ENCODE data around the gene KRTAP23-1. TPM values are rescaled to one million over a fixed set of nuclear protein-coding genes. Genes with fewer than 3 reads are reported as not detected.

The KRTAP23-1 gene
- total RNA-seq (2022), result not detected in 2 replicates
- Bru-seq, nascent RNA, result not detected
- not detected for BruChase-seq, experiment 1, labeled RNA remaining after a 2-hour chase
- BruChase-seq, experiment 2, labeled RNA remaining after a 6-hour chase, result not detected
- long read RNA-seq, result 0 reads

- Histone ChIP-seq H3K36me3 (ENCODE audit: control insufficient read depth, insufficient read depth, low read length) (no peaks in the 10 kb centered on the region), H3K4me1 (no peaks in the 10 kb centered on the region), H3K9me3 (no peaks in the 10 kb centered on the region), H3K4me3 (ENCODE audit: low read depth, low read length) (no peak within 1 kb of the TSS), H3K27me3 (replicated peaks; ENCODE audit: control insufficient read depth, insufficient read depth, low read length) (no peaks in the 10 kb centered on the region)
- no peaks in the 10 kb centered on the region for H3K4me1 Mint-ChIP-seq (ENCODE audit: low read depth, unreplicated experiment)
- TF ChIP-seq CTCF (IDR thresholded peaks at IDR 0.05; ENCODE audit: insufficient read depth in 1 of 2, low read depth in 1 of 2, low read length in 1 of 2, severe bottlenecking in 1 of 2, unreplicated experiment in 1 of 2), result no peak
- CTCF ChIA-PET, result no interaction called here
- H3K36me3 Mint-ChIP-seq (ENCODE audit: insufficient read depth, unreplicated experiment), result no peaks in the 10 kb centered on the region
- no peaks in the 10 kb centered on the region for H3K9me3 Mint-ChIP-seq (ENCODE audit: unreplicated experiment)
- intact Hi-C loops (cut with micrococcal nuclease; ENCODE audit: unreplicated experiment), result no loop called here
- peaks cover 4% of the 10 kb centered on the region for H3K27me3 Mint-ChIP-seq (ENCODE audit: insufficient read depth, unreplicated experiment)
- no TSS peak for BruUV-seq (replicated peaks)
- H3K27ac Mint-ChIP-seq (ENCODE audit: unreplicated experiment), result no peak within 1 kb of the TSS
- POLR2A ChIA-PET, result no interaction called here
- no peak within 1 kb of the TSS for H3K4me3 Mint-ChIP-seq (ENCODE audit: unreplicated experiment)
- no peak for DNase-seq
These were observed at the start of gene KRTAP23-1 for GRCh38 chr21:30348506-30348905. TSS of gene KRTAP23-1 (minus strand) at chr21:30348606. CDS start at chr21:30348606, 0 bp downstream.

GRCh38 chr21:30395731-30396130, 47.3 kb upstream of the KRTAP23-1 start, which contains the start of gene KRTAP13-1:
TSS of gene KRTAP13-1 (plus strand) at chr21:30396031. CDS start at chr21:30396087, 56 bp downstream.
- ChIA-PET CTCF (interaction anchor here (1.0 kb wide), 1 partner anchor 13 kb away, joined by 3 read pairs; no protein-coding TSS in a partner anchor), POLR2A (no interaction called here)
- no peak for TF ChIP-seq CTCF (IDR thresholded peaks at IDR 0.05; ENCODE audit: insufficient read depth in 1 of 2, low read depth in 1 of 2, low read length in 1 of 2, severe bottlenecking in 1 of 2, unreplicated experiment in 1 of 2)
- Mint-ChIP-seq H3K4me1 (ENCODE audit: low read depth, unreplicated experiment) (no peaks in the 10 kb centered on the region), H3K4me3 (ENCODE audit: unreplicated experiment) (no peak within 1 kb of the TSS), H3K36me3 (ENCODE audit: insufficient read depth, unreplicated experiment) (no peaks in the 10 kb centered on the region), H3K9me3 (ENCODE audit: unreplicated experiment) (no peaks in the 10 kb centered on the region), H3K27me3 (ENCODE audit: insufficient read depth, unreplicated experiment) (peaks cover 8% of the 10 kb centered on the region), H3K27ac (ENCODE audit: unreplicated experiment) (no peak within 1 kb of the TSS)
- Histone ChIP-seq H3K27me3 (replicated peaks; ENCODE audit: control insufficient read depth, insufficient read depth, low read length) (no peaks in the 10 kb centered on the region; the same call in 1 of the 2 replicates), H3K9me3 (no peaks in the 10 kb centered on the region), H3K36me3 (ENCODE audit: control insufficient read depth, insufficient read depth, low read length) (no peaks in the 10 kb centered on the region), H3K4me1 (no peaks in the 10 kb centered on the region), H3K4me3 (ENCODE audit: low read depth, low read length) (no peak within 1 kb of the TSS)
- no TSS peak for BruUV-seq (replicated peaks)
- intact Hi-C loops (cut with micrococcal nuclease; ENCODE audit: unreplicated experiment), result no loop called here
- DNase-seq, result no peak

- Mint-ChIP-seq H3K4me3 (ENCODE audit: unreplicated experiment) (no peak overlapping the region), H3K4me1 (ENCODE audit: low read depth, unreplicated experiment) (no peaks in the 10 kb centered on the region), H3K9me3 (ENCODE audit: unreplicated experiment) (no peaks in the 10 kb centered on the region), H3K36me3 (ENCODE audit: insufficient read depth, unreplicated experiment) (no peaks in the 10 kb centered on the region), H3K27ac (ENCODE audit: unreplicated experiment) (no peak overlapping the region), H3K27me3 (ENCODE audit: insufficient read depth, unreplicated experiment) (peaks cover 3% of the 10 kb centered on the region)
- no peaks in the 10 kb centered on the region for H3K36me3 ChIP-seq (ENCODE audit: control insufficient read depth, insufficient read depth, low read length)
- POLR2A ChIA-PET, result no interaction called here
- no peaks in the 10 kb centered on the region; the same call in 1 of the 2 replicates for H3K27me3 ChIP-seq (replicated peaks; ENCODE audit: control insufficient read depth, insufficient read depth, low read length)
- intact Hi-C loops (cut with micrococcal nuclease; ENCODE audit: unreplicated experiment), result no loop called here
- no peak for TF ChIP-seq CTCF (IDR thresholded peaks at IDR 0.05; ENCODE audit: insufficient read depth in 1 of 2, low read depth in 1 of 2, low read length in 1 of 2, severe bottlenecking in 1 of 2, unreplicated experiment in 1 of 2)
- H3K9me3 ChIP-seq, result no peaks in the 10 kb centered on the region
- no peak overlapping the region for H3K4me3 ChIP-seq (ENCODE audit: low read depth, low read length)
- no peaks in the 10 kb centered on the region for H3K4me1 ChIP-seq
- BruUV-seq (replicated peaks), result no TSS peak
- no peak for DNase-seq
- CTCF ChIA-PET, result no interaction called here
These were observed 43.2 kb upstream of the KRTAP23-1 start for GRCh38 chr21:30391492-30392025.
